Measurements from ENCODE around the gene PXN. TPM values are rescaled to one million over a fixed set of nuclear protein-coding genes. Genes with fewer than 3 reads are reported as not detected.

PXN gene
- total and polyA plus RNA-seq, 2 experiments from 2014 or later, result 87.2 to 134 TPM

GRCh38 chr12:120220838-120221575, 44.5 kb downstream of the PXN start:
- DNase-seq, result no peak
- Histone ChIP-seq H3K27ac (no peak overlapping the region; the same call in 1 of the 2 replicates), H3K36me3 (ENCODE audit: low read depth) (peaks cover 38% of the 10 kb centered on the region), H3K4me2 (ENCODE audit: unreplicated experiment) (no peak overlapping the region), H3F3A (ENCODE audit: insufficient read depth) (0 out of 2 replicates have a peak, but pooled peaks cover 11% of the 10 kb centered on the region), H3K4me1 (ENCODE audit: insufficient read depth) (peaks cover 8% of the 10 kb centered on the region; the same call in 1 of the 2 replicates), H3K9ac (peak overlapping the region; percentile 21; the same call in 1 of the 2 replicates), H3K79me2 (ENCODE audit: insufficient read depth) (peaks cover 100% of the 10 kb centered on the region), H3K27me3 (replicated peaks; ENCODE audit: insufficient read depth) (no peaks in the 10 kb centered on the region), H3K4me3 (no peak overlapping the region), H2AFZ (no peak overlapping the region), H3K9me3 (ENCODE audit: low read depth) (no peaks in the 10 kb centered on the region), H4K20me1 (ENCODE audit: insufficient read depth) (no peaks in the 10 kb centered on the region), H3K9me2 (ENCODE audit: insufficient read depth) (no peaks in the 10 kb centered on the region)
- no peak for TF ChIP-seq EZH2 (IDR thresholded peaks at IDR 0.05; ENCODE audit: insufficient read depth, poor library complexity, severe bottlenecking)
- no peak for TF ChIP-seq EZH2phosphoT487 (IDR thresholded peaks at IDR 0.05; ENCODE audit: insufficient read depth, low read depth)
- in situ Hi-C loops (cut with MboI), result loop anchor here (10.0 kb wide), 1 partner anchor 54 kb away; no protein-coding TSS in a partner anchor
- 62 to 67% methylated on average over 9 to 10 of the region's 10 CpGs for WGBS, 2 experiments (ENCODE audit: low coverage in 1 of 2, low lambda C conversion rate in 2 of 2, missing lambda C conversion rate in 2 of 2)

DNA sequence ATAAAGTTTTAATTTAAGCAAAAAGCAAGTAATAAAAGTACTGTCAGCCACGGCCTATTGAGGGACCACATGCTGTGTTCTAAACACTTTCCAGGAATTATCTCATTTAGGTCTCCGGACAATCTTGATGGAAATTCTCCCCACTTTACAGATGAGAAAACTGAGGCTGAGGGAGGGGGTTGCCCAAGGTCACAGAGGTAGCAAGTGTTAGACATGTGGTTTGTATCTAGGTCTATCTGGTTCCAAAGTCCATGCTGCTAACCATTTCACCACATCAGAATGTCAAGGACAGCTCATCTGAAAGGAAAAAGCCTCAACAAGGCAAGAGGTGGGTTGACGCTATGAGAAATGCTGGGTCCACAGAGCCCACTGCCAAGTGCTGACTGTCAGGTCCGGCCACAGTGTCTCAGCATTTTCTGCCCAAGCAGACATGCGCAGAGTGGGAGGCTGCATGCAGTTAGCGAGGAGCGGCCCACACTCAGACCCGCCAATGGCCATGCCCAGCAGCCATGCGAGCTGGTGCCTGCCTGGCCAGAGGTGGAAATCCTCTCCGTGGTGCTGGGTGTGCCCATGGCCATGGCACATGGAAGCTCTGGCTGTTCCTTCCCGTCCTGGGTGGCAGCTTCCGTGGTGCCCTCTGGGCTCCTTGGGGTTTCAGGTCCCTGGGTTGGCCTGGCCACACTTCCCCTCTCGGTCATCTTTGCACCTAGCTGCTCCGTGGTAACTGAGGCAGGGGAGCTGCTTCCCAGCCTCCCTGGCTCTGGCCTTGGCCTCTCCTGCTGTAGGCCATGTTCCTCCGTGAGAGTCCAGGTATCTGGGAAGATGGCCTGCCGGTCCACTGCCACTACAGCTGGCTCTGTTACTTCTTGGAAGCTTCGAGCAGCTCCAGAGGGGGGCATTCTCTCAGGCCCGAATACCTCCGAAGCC, 46.6 kb downstream of the PXN start:
- 89 to 92% methylated on average over 19 of the region's 19 CpGs for WGBS, 2 experiments (ENCODE audit: low coverage in 1 of 2, low lambda C conversion rate in 2 of 2, missing lambda C conversion rate in 2 of 2)
- Histone ChIP-seq H3F3A (ENCODE audit: insufficient read depth) (peaks cover 13% of the 10 kb centered on the region), H3K9ac (no peak overlapping the region), H3K4me3 (no peak overlapping the region), H4K20me1 (ENCODE audit: insufficient read depth) (no peaks in the 10 kb centered on the region), H2AFZ (no peak overlapping the region), H3K4me1 (ENCODE audit: insufficient read depth) (no peaks in the 10 kb centered on the region), H3K36me3 (ENCODE audit: low read depth) (peaks cover 50% of the 10 kb centered on the region), H3K27ac (no peak overlapping the region), H3K27me3 (replicated peaks; ENCODE audit: insufficient read depth) (no peaks in the 10 kb centered on the region), H3K9me2 (ENCODE audit: insufficient read depth) (no peaks in the 10 kb centered on the region), H3K9me3 (ENCODE audit: low read depth) (no peaks in the 10 kb centered on the region), H3K4me2 (ENCODE audit: unreplicated experiment) (no peak overlapping the region), H3K79me2 (ENCODE audit: insufficient read depth) (peaks cover 100% of the 10 kb centered on the region)
- DNase-seq, result no peak
- in situ Hi-C loops (cut with MboI), result no loop called here
- TF ChIP-seq EZH2 (IDR thresholded peaks at IDR 0.05; ENCODE audit: insufficient read depth, poor library complexity, severe bottlenecking) (no peak), EZH2phosphoT487 (IDR thresholded peaks at IDR 0.05; ENCODE audit: insufficient read depth, low read depth) (no peak)

DNA sequence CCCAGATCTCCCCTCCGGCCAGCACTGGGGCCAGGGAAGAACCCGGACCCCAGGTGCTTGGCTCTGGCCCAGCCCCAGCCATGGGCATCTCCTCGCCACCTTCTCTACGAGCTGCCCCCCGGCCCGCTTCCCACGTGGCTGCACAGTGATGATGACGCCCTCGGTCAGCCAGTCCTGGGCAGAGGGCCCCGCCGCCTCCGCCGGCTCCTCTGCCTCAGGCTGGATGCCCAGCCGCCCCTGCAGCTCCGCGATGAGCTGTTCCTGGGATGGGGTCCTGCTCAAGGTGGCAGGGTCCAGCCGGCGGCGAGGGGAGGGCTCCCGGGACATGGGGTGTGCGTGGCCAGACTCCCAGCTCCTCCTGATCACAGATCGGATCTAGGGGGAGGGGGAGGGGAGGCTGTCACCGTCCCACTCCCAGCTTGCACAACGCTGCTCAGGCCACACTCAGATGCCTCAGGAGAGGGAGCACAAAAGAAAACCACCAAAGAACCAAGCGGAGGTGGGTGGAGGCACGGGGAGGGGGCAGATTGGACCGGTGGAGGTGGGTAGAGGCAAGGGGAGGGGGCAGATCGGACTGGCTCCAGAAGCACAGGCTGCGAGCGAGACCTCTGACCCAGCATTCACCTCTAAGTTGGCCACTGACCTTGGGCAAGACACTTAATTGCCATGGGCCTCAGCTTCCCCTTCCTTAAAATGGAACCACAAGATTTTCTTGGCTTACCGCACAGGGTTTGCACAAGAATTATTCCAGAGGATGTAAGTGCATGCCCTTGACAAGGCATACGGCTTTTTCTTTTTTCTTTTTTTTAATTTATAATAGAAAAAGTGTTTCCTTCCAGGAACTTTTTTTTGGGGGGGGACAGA, 48.6 kb downstream of the PXN start:
- H2AFZ ChIP-seq, result no peak overlapping the region
- in situ Hi-C loops (cut with MboI), result no loop called here

More for the DNA sequence above, 48.6 kb downstream of the PXN start:
- no peak overlapping the region for H3K4me3 ChIP-seq
- no peaks in the 10 kb centered on the region for H3K4me1 ChIP-seq (ENCODE audit: insufficient read depth)
- no peaks in the 10 kb centered on the region for H3K9me3 ChIP-seq (ENCODE audit: low read depth)
- WGBS, 2 experiments (ENCODE audit: low coverage in 1 of 2, low lambda C conversion rate in 2 of 2, missing lambda C conversion rate in 2 of 2), result 89 to 91% methylated on average over 28 to 32 of the region's 32 CpGs
- H3K27ac ChIP-seq, result no peak overlapping the region
- TF ChIP-seq EZH2 (IDR thresholded peaks at IDR 0.05; ENCODE audit: insufficient read depth, poor library complexity, severe bottlenecking) (no peak), EZH2phosphoT487 (IDR thresholded peaks at IDR 0.05; ENCODE audit: insufficient read depth, low read depth) (no peak)
- H3K9ac ChIP-seq, result no peak overlapping the region
- H3K9me2 ChIP-seq (ENCODE audit: insufficient read depth), result no peaks in the 10 kb centered on the region
- H3K27me3 ChIP-seq (replicated peaks; ENCODE audit: insufficient read depth), result no peaks in the 10 kb centered on the region
- no peak overlapping the region for H3K4me2 ChIP-seq (ENCODE audit: unreplicated experiment)
- peaks cover 97% of the 10 kb centered on the region for H3K79me2 ChIP-seq (ENCODE audit: insufficient read depth)
- DNase-seq, result no peak
- H3K36me3 ChIP-seq (ENCODE audit: low read depth), result peaks cover 55% of the 10 kb centered on the region
- no peaks in the 10 kb centered on the region for H4K20me1 ChIP-seq (ENCODE audit: insufficient read depth)
- H3F3A ChIP-seq (ENCODE audit: insufficient read depth), result peaks cover 14% of the 10 kb centered on the region

All from GM23248 (cell line).